ENCODE results near the gene LIPM.

LIPM gene

GRCh38 chr10:88841316-88842111 lies 39.0 kb downstream of the LIPM start:
- no peak for TF ChIP-seq CTCF (IDR thresholded peaks at IDR 0.05; ENCODE audit: unreplicated experiment in 3 of 3)
- H3K4me1 Mint-ChIP-seq, result no peaks in the 10 kb centered on the region
- no peaks in the 10 kb centered on the region for H3K9me3 Mint-ChIP-seq
- H3K4me3 Mint-ChIP-seq, result no peak overlapping the region
- no peaks in the 10 kb centered on the region for H3K36me3 Mint-ChIP-seq (ENCODE audit: low read depth)
- H3K27me3 Mint-ChIP-seq (ENCODE audit: low read depth), result peaks cover 4% of the 10 kb centered on the region
- no peak overlapping the region for H3K27ac Mint-ChIP-seq

- no peaks in the 10 kb centered on the region for H3K4me1 Mint-ChIP-seq
- no peaks in the 10 kb centered on the region for H3K36me3 Mint-ChIP-seq (ENCODE audit: low read depth)
- TF ChIP-seq CTCF (IDR thresholded peaks at IDR 0.05; ENCODE audit: unreplicated experiment in 3 of 3), result no peak
Observed at GRCh38 chr10:88843171-88843570, 40.6 kb downstream of the LIPM start.

GRCh38 chr10:88848499-88848898 lies 46.0 kb downstream of the LIPM start:
- no peak overlapping the region for H3K4me3 Mint-ChIP-seq
- H3K27ac Mint-ChIP-seq, result no peak overlapping the region
- TF ChIP-seq CTCF (IDR thresholded peaks at IDR 0.05; ENCODE audit: unreplicated experiment in 3 of 3), result no peak
- H3K36me3 Mint-ChIP-seq (ENCODE audit: low read depth), result no peaks in the 10 kb centered on the region
- H3K4me1 Mint-ChIP-seq, result no peaks in the 10 kb centered on the region
- H3K9me3 Mint-ChIP-seq, result no peaks in the 10 kb centered on the region
- no peaks in the 10 kb centered on the region for H3K27me3 Mint-ChIP-seq (ENCODE audit: low read depth)

More at GRCh38 chr10:88843171-88843570, 40.6 kb downstream of the LIPM start:
- Mint-ChIP-seq H3K27ac (no peak overlapping the region), H3K27me3 (ENCODE audit: low read depth) (peaks cover 4% of the 10 kb centered on the region), H3K4me3 (no peak overlapping the region), H3K9me3 (no peaks in the 10 kb centered on the region)

GRCh38 chr10:88849234-88849633 lies 46.7 kb downstream of the LIPM start:
- no peak for TF ChIP-seq CTCF (IDR thresholded peaks at IDR 0.05; ENCODE audit: unreplicated experiment in 3 of 3)
- Mint-ChIP-seq H3K4me3 (no peak overlapping the region), H3K9me3 (no peaks in the 10 kb centered on the region), H3K27ac (no peak overlapping the region), H3K4me1 (no peaks in the 10 kb centered on the region), H3K27me3 (ENCODE audit: low read depth) (no peaks in the 10 kb centered on the region), H3K36me3 (ENCODE audit: low read depth) (no peaks in the 10 kb centered on the region)

GRCh38 chr10:88850712-88851111 lies 48.2 kb downstream of the LIPM start:
- no peaks in the 10 kb centered on the region for H3K9me3 Mint-ChIP-seq
- no peaks in the 10 kb centered on the region for H3K27me3 Mint-ChIP-seq (ENCODE audit: low read depth)

More at GRCh38 chr10:88850712-88851111, 48.2 kb downstream of the LIPM start:
- no peak for TF ChIP-seq CTCF (IDR thresholded peaks at IDR 0.05; ENCODE audit: unreplicated experiment in 3 of 3)
- no peak overlapping the region for H3K27ac Mint-ChIP-seq
- no peaks in the 10 kb centered on the region for H3K36me3 Mint-ChIP-seq (ENCODE audit: low read depth)
- no peak overlapping the region for H3K4me3 Mint-ChIP-seq
- H3K4me1 Mint-ChIP-seq, result no peaks in the 10 kb centered on the region
